ENCODE results near the gene FAM193B.

Gene FAM193B

GRCh38 chr5:177601126-177601525 lies 46.8 kb upstream of the FAM193B start:
- TF ChIP-seq, protein P1, sequence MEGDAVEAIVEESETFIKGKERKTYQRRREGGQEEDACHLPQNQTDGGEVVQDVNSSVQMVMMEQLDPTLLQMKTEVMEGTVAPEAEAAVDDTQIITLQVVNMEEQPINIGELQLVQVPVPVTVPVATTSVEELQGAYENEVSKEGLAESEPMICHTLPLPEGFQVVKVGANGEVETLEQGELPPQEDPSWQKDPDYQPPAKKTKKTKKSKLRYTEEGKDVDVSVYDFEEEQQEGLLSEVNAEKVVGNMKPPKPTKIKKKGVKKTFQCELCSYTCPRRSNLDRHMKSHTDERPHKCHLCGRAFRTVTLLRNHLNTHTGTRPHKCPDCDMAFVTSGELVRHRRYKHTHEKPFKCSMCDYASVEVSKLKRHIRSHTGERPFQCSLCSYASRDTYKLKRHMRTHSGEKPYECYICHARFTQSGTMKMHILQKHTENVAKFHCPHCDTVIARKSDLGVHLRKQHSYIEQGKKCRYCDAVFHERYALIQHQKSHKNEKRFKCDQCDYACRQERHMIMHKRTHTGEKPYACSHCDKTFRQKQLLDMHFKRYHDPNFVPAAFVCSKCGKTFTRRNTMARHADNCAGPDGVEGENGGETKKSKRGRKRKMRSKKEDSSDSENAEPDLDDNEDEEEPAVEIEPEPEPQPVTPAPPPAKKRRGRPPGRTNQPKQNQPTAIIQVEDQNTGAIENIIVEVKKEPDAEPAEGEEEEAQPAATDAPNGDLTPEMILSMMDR (IDR thresholded peaks at IDR 0.05) = no peak
- H3K36me3 ChIP-seq = peaks cover 6 to 34% (median 14%) of the 10 kb centered on the region in 3 donors
- no peaks in the 10 kb centered on the region for H3K9me3 ChIP-seq
- H3K4me1 ChIP-seq = peaks cover 0 to 32% (median 18%) of the 10 kb centered on the region in 4 donors
- H3K27ac ChIP-seq = peak overlapping the region in 1 of 2 donors; percentile 85
- intact Hi-C loops (cut with DNase I; ENCODE audit: low total_unique reads) = loop anchor here (5.0 kb wide), 1 partner anchor 44 kb away; no protein-coding TSS in a partner anchor
- H3K4me3 ChIP-seq = peak overlapping the region; percentile 84 to 89
- H3K27me3 ChIP-seq = no peaks in the 10 kb centered on the region
- no peak for DNase-seq

GRCh38 chr5:177600508-177601018 lies 46.2 kb upstream of the FAM193B start:
- Histone ChIP-seq H3K36me3 (peaks cover 10 to 34% (median 14%) of the 10 kb centered on the region in 3 donors), H3K4me1 (peaks cover 0 to 32% (median 18%) of the 10 kb centered on the region in 4 donors), H3K27me3 (no peaks in the 10 kb centered on the region), H3K4me3 (peak overlapping the region; percentile 84 to 89), H3K27ac (peak overlapping the region; percentile 85 to 98), H3K9me3 (no peaks in the 10 kb centered on the region)
- intact Hi-C loops (cut with DNase I; ENCODE audit: low total_unique reads) = loop anchor here (5.0 kb wide), 1 partner anchor 43 kb away; no protein-coding TSS in a partner anchor
- no peak for DNase-seq
- TF ChIP-seq, protein P1 (IDR thresholded peaks at IDR 0.05) = no peak

- H3K27ac ChIP-seq = peak within 1 kb of the TSS; percentile 85 to 98
- peaks cover 0 to 32% (median 18%) of the 10 kb centered on the region in 4 donors for H3K4me1 ChIP-seq
- H3K36me3 ChIP-seq = peaks cover 17 to 34% (median 19%) of the 10 kb centered on the region in 3 donors
- peak within 1 kb of the TSS; percentile 84 to 89 for H3K4me3 ChIP-seq
- intact Hi-C loops (cut with DNase I; ENCODE audit: low total_unique reads) = loop anchor here (5.0 to 10.0 kb wide), 2 partner anchors 43 to 555 kb away; partner anchors contain the start of gene NHP2
- no peaks in the 10 kb centered on the region for H3K27me3 ChIP-seq
- peak; percentile 78 to 89 for DNase-seq
- TF ChIP-seq, protein P1 (IDR thresholded peaks at IDR 0.05) = peak in 1 of 2 experiments; percentile 24
- H3K9me3 ChIP-seq = no peaks in the 10 kb centered on the region
Observed at GRCh38 chr5:177599731-177600507, 45.6 kb upstream of the FAM193B start, which contains the start of gene B4GALT7. TSS of gene B4GALT7 (plus strand) at chr5:177600132. CDS start at chr5:177600211, 79 bp downstream.

DNA sequence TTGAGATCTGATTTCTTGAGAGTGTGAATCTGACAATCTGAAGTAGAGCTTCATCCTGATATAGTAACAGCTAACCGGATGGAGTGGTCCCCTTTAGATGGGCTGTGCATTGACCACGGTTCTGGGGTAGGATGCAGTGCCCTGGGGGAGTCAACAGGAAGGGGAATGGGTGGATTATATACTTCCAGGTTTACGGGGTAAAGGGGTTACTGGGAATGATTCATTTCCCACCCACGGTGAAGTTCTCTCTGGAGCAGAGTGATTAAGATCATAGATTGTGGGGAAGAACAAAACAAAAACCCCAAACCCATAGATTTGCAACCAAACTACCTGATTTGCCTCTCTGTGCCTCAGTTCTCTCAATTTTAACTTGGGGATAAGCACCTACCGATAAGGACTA lies 44.1 kb upstream of the FAM193B start:
- intact Hi-C loops (cut with DNase I; ENCODE audit: low total_unique reads) = loop anchor here (10.0 kb wide), 1 partner anchor 556 kb away; the partner anchor contains the start of gene NHP2
- TF ChIP-seq, protein P1 (IDR thresholded peaks at IDR 0.05) = no peak

DNA sequence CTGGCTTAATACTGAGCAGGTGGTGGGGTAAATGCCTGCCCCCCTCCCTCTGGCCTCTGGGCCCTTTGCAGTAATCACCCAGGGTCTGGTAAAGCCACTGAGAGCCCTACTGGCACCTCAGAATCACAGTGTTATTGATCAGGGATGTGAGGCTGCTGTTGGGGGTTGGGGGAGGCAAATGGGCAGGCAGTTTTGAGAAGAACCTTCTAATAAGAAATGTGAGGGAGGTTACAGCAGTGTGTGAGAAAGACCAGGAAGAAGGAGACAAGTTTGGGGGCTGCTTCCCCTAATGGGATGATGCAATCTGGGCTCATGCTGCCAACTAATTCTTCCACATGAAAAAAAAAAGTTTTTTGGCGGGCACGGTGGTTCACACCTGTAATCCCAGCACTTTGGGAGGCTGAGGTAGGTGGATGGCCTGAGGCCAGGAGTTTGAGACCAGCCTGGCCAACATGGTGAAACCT lies 42.4 kb upstream of the FAM193B start:
- TF ChIP-seq, protein P1 (IDR thresholded peaks at IDR 0.05) = no peak
- Histone ChIP-seq H3K27me3 (no peaks in the 10 kb centered on the region), H3K27ac (no peak overlapping the region), H3K9me3 (no peaks in the 10 kb centered on the region), H3K4me3 (no peak overlapping the region), H3K36me3 (peaks cover 30 to 37% (median 33%) of the 10 kb centered on the region in 3 donors), H3K4me1 (peaks cover 0 to 39% (median 30%) of the 10 kb centered on the region in 4 donors)
- intact Hi-C loops (cut with DNase I; ENCODE audit: low total_unique reads) = loop anchor here (10.0 kb wide), 1 partner anchor 558 kb away; the partner anchor contains the start of gene NHP2
- DNase-seq = no peak

More for the DNA sequence above, 44.1 kb upstream of the FAM193B start:
- peaks cover 0 to 37% (median 22%) of the 10 kb centered on the region in 4 donors for H3K4me1 ChIP-seq
- no peaks in the 10 kb centered on the region for H3K9me3 ChIP-seq
- no peak overlapping the region for H3K27ac ChIP-seq
- no peak overlapping the region for H3K4me3 ChIP-seq
- no peaks in the 10 kb centered on the region for H3K27me3 ChIP-seq
- H3K36me3 ChIP-seq = peaks cover 30 to 35% (median 33%) of the 10 kb centered on the region in 3 donors
- DNase-seq = peak in 1 of 2 donors; percentile 10
